Inferior parietal cortex (tissue), 1 donor: ENCODE data around the gene NACA2.
"Not testable (repeated sequence)": the region's sequence is repeated elsewhere in the genome, so short reads cannot be mapped to it uniquely, and the experiment has no call there.

Source experiments
- DNase-seq: peaks from one replicate; pipeline ENCODE4 v3.0.0-alpha.2; 2016; ENCODE audit errors: extremely low spot score

NACA2 gene

DNA sequence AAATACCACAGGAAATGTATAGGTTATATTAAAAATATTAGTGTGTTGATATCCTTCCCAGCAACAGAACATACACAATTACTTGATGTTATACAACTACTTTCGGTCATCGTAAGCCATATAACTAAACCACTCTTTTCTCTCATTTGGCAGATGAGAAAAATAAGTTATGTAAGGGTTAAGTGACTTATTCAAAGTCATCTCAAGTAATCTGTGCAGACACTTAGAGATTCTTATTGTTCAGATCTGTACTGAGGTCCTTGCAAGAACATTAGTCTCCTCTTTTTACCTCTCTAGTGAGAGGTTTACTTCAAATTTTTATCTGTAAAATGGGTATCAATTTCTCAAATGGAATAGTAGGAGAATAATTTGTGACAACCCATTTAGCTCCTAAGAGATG is 15.0 kb downstream of the NACA2 start:
- no peak for DNase-seq

- DNase-seq, result no peak
Observed at GRCh38 chr17:61575352-61575975, 15.6 kb downstream of the NACA2 start.

DNA sequence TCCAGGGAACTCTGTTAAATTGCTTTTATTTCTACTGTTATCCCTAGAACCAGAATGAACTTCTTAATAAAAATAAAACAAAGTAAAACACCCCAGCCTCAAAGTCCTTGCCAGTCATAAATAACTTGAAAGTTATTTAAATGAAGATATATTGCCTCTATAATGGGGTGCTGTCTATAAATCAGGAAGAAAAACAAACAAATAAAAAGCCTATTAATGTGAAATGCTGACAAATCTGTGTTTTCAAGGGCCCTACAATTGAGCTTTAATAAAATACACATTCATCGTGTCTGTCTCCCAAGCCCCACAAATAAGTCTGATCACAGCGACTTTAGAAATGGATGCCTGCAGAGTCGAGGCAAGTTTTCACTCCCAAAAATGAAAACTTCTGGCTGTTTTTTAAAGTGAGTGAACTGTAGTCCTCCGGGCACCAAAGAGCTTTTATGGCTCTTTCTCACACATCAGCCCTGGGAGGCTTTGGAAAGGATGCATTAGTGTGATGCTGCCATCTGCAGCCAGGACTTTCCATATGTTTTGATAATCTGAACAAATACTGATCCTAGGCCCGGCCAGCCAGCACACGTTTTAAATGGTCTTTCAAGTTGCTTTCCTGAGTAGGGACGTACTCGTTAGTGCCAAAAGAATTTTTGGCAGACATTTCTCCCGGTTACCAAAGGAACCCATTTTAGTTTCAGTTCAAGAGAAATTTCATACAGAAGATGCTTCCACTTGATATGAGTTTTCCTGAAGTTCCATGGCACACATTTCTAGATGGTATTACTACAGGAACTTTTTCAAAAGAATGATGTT is 16.3 kb downstream of the NACA2 start:
- DNase-seq, result peak; percentile 26

DNA sequence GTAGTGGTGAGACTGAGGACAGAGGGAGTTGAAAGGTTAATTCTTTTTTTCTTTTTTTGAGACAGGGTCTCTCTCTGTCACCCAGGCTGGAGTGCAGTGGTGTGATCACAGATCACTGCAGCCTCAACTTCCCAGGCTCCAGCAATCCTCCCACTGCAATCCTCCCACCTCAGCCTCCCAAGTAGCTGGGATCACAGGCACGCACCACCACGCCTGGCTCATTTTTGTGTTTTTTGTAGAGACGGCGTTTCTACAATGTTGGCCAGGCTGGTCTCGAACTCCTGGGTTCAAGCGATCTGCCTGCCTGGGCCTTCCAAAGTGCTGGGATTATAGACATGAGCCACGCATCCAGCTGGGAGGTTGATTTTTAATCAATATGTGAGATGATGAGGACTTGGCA is 18.5 kb downstream of the NACA2 start:
- DNase-seq, result not testable (repeated sequence)

GRCh38 chr17:61571624-61572023 is 19.4 kb downstream of the NACA2 start:
- no peak for DNase-seq

- no peak for DNase-seq
Observed at GRCh38 chr17:61570118-61570517, 20.9 kb downstream of the NACA2 start.

GRCh38 chr17:61569525-61569924 is 21.5 kb downstream of the NACA2 start:
- DNase-seq, result not testable (repeated sequence)

DNA sequence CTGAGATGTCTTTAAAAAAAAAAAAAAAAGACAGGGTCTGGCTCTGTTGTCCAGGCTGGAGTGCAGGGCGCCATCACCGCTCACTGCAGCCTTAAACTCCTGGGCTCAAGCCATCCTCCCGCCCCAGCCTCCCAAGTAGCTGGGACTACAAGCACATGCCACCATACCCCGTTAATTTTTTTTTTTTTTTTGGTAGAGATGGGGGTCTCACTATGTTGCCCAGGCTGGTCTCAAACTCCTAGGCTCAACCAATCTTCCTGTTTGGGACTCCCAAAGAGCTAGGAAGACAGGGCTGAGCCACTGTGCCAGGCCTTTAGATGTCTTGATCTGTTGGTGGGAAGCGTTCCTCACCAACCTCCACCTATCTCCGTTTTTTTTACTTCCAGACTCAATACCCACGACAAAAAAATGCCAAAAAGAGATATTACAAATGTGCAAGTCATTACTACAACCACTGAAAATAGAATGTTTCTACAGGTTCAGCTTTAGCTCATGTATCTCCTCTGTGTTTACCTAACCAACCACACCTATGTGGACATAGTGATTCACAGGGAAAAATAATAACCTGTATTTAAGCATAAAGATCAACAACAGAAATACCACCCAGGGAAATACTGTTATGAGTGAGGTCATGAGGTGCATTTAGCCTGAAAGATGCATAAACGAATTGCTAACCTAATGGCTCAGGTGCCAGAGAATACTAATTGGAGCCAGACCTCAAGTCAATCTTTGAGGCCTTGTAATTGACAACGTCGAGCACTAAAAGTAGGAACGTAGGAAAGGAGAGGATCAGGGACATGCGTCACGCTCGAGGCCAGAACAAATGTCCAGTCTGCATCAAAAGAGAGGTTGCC is 22.6 kb downstream of the NACA2 start:
- DNase-seq, result no peak

DNA sequence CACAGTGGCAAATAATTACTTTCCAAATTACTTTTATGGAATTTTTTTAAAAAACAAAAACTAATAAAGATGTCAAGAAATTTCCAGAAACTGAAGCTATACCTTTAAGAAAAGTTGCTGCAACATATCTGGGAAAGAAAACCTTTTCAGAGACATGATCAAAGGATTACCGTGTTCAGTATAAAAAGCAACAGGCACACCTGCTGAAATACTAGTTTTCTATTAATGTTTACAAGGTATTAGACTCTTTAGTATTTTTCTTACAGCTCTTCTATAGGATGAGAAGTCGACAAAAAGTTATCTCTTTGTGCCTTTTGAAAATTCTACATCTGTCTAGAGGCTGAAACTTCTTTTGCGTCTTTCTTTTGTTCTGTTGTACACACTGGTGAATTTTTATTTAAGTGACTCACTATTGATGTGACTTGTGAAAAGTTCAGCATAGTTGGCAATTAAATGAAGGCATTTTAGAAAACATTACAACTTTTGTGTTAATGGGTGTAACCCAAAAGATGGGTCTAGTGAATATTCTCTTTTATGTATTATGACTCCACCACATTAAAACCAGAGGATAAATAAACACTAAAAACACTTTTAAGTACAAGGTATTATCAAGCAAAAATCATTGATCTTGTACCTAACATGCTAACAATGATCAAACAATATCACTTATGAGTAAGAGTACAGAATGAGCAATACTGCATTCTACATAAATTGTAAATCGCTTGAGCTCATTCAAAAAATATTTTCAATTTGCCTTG is 23.8 kb downstream of the NACA2 start:
- no peak for DNase-seq

GRCh38 chr17:61566448-61566847 is 24.6 kb downstream of the NACA2 start:
- not testable (repeated sequence) for DNase-seq

DNA sequence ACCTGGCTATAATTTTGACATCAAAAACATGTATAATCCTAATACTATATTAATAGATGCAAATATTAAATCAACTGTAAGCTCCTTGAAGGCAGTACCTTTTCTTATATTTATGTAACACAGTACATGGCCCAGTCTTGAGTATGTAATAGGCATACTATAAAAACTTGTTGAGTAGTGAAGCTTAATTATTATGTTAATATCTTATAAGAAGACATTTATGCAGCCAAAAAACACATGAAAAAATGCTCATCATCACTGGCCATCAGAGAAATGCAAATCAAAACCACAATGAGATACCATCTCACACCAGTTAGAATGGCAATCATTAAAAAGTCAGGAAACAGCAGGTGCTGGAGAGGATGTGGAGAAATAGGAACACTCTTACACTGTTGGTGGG is 25.2 kb downstream of the NACA2 start:
- not testable (repeated sequence) for DNase-seq

DNA sequence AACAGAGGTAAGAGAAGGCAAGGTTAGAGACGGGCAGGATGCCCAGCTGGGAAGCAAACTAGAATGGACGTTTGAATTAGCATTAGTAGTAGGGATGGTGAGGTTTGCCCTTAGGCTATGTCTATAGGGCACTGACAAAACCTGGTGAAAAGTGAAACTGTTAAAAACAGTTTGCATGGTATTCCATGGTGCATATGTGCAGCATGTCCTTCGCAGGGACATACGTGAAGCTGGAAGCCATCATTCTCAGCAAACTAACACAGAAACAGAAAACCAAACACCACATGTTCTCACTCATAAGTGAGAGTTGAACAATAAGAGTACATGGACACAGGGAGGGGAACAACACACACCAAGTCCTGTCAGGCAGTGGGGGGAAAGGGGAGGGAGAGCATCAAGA is 25.8 kb downstream of the NACA2 start:
- DNase-seq, result no peak

GRCh38 chr17:61562287-61562686 is 28.7 kb downstream of the NACA2 start:
- DNase-seq, result no peak

- no peak for DNase-seq
Observed at GRCh38 chr17:61561354-61561753, 29.7 kb downstream of the NACA2 start.

- DNase-seq, result no peak
Observed at GRCh38 chr17:61560071-61560470, 30.9 kb downstream of the NACA2 start.

DNA sequence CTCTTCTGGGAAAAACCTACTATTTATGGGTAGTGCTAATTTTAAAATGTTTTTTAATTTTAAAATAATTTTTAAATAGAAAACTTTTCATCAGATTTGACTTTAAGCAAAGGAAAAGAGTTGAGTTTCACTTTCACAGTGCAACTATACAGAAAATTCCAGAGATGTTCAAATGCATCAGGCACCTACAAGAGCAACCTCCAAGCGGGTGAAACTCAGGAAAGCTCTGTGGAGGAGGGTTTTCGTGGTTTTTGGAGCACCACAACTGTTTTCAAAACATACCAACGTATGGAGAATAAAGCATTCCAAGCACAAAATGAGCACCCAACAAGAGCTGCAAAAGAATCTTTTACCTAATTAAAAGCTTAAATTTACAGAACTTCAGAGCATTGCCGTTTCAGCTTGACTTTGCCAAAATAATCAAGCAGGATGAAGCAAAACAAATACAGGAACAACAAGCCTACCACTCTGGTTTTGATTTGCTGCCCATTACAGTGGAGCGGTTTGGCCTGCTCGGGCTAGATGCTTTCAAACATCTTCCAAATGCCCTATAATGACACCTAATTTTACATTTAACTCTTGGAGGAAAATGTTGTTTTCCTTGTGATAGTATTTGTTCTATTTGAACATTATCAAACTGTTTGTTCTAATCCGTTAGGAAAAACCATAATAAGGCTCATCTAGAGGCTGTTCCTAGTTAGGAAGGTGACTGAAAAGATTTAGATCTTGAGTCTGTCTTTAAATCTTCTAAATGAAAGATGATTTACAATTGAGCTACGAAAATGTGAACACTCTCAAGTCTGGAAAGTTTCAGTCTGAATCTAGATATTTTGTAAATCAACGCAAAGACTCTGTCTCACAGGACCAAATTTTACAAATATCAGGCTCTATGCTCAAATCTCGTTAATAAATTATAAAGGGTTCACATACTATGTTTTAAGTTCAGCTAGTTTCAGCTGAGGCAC is 34.5 kb downstream of the NACA2 start:
- DNase-seq, result no peak

DNA sequence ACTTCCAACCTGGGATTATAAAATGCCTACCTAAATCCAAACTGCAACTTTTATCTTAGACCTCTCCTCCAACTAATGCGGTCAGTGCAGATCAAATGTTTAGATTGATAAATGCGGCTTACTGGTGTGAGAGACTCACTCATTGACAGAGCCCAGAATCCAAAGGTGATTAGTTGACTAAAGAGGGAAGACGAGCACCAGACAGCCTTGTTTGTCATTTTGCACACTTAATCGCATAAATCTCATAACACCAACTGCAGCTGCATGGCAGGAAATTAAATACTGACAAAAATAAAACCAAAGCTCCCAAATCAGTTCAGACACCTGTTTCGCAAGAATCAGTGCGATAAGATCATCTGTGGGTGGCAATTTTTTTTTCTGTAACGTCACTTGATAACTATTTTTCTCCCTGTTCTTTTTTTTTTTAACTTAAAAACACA is 35.9 kb downstream of the NACA2 start:
- no peak for DNase-seq

DNA sequence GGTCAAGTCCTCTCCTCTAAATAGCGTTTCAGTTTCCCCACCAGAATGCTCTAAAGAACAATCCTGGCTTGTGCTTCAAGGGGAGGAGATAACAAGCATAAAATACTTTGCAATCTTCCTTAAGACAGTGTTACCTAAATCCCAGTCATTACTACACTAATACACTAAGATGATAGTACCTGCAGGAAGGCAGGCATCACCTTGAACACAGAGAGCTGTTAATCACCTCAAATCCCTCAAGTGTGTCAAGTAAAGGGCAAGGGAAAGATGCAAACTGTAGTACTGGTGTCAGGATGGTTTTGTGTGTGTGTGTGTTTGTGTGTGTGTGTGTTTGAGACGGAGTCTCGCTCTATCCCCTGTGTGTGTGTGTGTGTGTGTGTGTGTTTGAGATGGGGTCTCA is 36.8 kb downstream of the NACA2 start:
- DNase-seq, result no peak

GRCh38 chr17:61552560-61552959 is 38.5 kb downstream of the NACA2 start:
- DNase-seq, result not testable (repeated sequence)

DNA sequence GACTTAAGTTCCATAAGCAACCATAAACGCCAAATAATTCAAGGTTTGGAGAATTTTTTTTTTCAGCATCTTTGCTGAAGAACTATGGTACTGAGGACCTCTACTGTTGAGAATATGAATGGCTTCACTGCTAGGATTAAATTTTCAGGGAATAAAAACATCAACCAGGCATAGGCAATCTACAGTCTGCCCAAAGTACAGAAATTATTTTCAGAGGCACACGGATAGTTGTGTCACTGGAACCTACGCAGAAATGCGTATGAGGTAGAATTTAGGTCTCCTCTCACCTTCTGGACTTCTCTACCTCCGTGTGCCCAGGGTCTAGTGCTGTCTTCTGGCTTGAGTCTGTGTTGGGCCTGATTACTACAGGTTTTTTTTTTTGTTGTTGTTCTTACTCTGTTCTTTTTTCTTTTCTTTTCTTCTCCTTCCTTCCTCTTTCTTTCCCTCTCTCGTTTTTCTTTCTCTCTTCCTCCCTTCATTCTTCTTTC is 39.7 kb downstream of the NACA2 start:
- DNase-seq, result peak; percentile 42
